SIG-M5 (cell line): ENCODE measurements around the gene LMOD3.

Source experiments
- DNase-seq: peaks from one replicate; lab custom pipeline; 2025; lab: John Stamatoyannopoulos, UW

The LMOD3 gene

GRCh38 chr3:69122403-69122802 is at the start of gene LMOD3:
Gene LMOD3 (minus strand): TSS chr3:69122595. CDS start chr3:69122386, 209 bp downstream.
- DNase-seq = no peak

GRCh38 chr3:69172058-69172457 is 49.7 kb upstream of the LMOD3 start:
- DNase-seq = no peak

GRCh38 chr3:69166446-69166845 is 44.1 kb upstream of the LMOD3 start:
- no peak for DNase-seq

GRCh38 chr3:69165744-69166143 is 43.3 kb upstream of the LMOD3 start:
- DNase-seq = no peak

- DNase-seq = no peak
Measured at GRCh38 chr3:69164296-69164695, 41.9 kb upstream of the LMOD3 start.

- DNase-seq = no peak
Measured at GRCh38 chr3:69162308-69162980, 40.0 kb upstream of the LMOD3 start.

- DNase-seq = no peak
Measured at GRCh38 chr3:69161587-69162307, 39.4 kb upstream of the LMOD3 start.

GRCh38 chr3:69160525-69160924 is 38.1 kb upstream of the LMOD3 start:
- DNase-seq = no peak

- DNase-seq = no peak
Measured at GRCh38 chr3:69160107-69160506, 37.7 kb upstream of the LMOD3 start.

GRCh38 chr3:69149586-69149985 is 27.2 kb upstream of the LMOD3 start:
- DNase-seq = no peak

GRCh38 chr3:69145688-69146087 is 23.3 kb upstream of the LMOD3 start:
- DNase-seq = no peak

- no peak for DNase-seq
Measured at GRCh38 chr3:69144631-69145245, 22.3 kb upstream of the LMOD3 start.

GRCh38 chr3:69143612-69144011 is 21.2 kb upstream of the LMOD3 start:
- no peak for DNase-seq

GRCh38 chr3:69142797-69143454 is 20.5 kb upstream of the LMOD3 start:
- DNase-seq = no peak

- no peak for DNase-seq
Measured at GRCh38 chr3:69142090-69142489, 19.7 kb upstream of the LMOD3 start.

GRCh38 chr3:69141313-69141712 is 18.9 kb upstream of the LMOD3 start:
- DNase-seq = no peak

GRCh38 chr3:69137412-69137811 is 15.0 kb upstream of the LMOD3 start:
- DNase-seq = no peak

- no peak for DNase-seq
Measured at GRCh38 chr3:69137005-69137404, 14.6 kb upstream of the LMOD3 start.

GRCh38 chr3:69130689-69131088 is 8.3 kb upstream of the LMOD3 start:
- no peak for DNase-seq

GRCh38 chr3:69129531-69129930 is 7.1 kb upstream of the LMOD3 start:
- no peak for DNase-seq

- DNase-seq = no peak
Measured at GRCh38 chr3:69128509-69128908, 6.1 kb upstream of the LMOD3 start.

GRCh38 chr3:69126999-69127398 is 4.6 kb upstream of the LMOD3 start:
- no peak for DNase-seq

GRCh38 chr3:69126216-69126615 is 3.8 kb upstream of the LMOD3 start:
- DNase-seq = no peak
